Limb (tissue), 2 donors: ENCODE results near the gene BCR.
A peak's percentile ranks its signal among the peaks of the same experiment; 100 is the strongest.

ENCODE experiments used
- DNase-seq, 2 donors: peaks; one replicate each; pipeline ENCODE4 v3.0.0-alpha.2; 2016; ENCODE audit errors: extremely low spot score in 2 of 2

BCR gene

DNA sequence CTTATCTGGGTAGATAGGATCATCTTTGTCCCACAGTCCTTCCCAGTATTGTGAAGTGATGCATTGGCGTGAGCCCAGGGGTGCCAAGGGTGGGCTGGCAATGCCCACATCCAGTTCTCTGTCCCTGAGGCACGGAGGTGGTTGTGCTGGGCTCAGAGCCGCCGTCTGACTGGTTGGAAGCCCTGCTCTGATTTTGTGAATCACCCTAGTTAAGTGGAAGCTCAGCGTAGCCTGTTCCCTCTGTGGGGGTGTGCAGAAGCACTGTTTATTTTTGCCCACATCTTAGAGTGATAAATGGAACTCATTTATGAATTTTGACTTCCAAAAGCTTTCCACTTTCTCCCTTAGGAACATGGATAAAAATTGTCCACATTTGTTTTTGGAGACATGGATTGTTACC lies 13.6 kb downstream of the BCR start:
- DNase-seq = no peak

DNA sequence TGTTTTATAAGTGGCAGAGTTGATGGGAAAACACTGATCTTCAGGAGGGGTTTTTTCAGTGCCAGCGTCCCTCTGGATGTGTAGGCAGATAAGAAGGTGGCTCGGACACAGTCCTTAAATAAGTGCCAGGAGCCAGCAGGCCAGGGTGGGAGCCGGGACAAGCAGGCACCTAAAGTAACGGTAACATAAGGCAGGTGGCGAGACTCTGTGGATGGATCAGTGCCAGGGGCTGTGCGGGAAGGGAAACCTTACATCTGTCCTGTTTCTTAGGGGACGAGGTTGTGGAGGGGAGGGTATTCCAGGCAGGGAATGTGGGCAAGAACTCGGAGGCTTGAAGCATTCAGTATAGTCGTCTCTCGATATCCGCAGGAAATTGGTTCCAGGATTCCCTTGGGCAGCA lies 15.9 kb downstream of the BCR start:
- DNase-seq = no peak

DNA sequence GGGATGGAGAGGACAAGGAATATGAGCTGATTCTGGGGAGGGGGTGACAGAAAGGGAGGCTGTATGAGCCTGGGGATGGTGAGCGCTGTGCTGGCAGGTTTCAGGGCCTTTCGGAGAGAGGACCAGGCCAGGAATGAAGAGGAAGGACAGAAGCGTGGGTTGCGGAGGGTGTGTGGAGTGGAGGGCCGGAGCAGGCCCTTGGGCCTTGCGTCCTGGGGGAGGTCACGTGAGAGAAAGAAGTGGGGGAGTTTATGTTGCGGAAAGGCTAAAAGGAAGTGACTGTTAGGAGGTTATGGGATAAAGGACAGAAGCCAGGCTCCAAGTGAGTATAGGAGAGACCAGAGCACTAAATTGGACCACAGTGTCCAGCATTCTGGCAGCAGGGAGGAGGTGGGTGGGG lies 17.5 kb downstream of the BCR start:
- DNase-seq = no peak

- no peak for DNase-seq
Measured at GRCh38 chr22:23199159-23199558, 18.9 kb downstream of the BCR start.

- DNase-seq = no peak
Measured at GRCh38 chr22:23200898-23201297, 20.6 kb downstream of the BCR start.

- no peak for DNase-seq
Measured at GRCh38 chr22:23202812-23203451, 22.6 kb downstream of the BCR start.

DNA sequence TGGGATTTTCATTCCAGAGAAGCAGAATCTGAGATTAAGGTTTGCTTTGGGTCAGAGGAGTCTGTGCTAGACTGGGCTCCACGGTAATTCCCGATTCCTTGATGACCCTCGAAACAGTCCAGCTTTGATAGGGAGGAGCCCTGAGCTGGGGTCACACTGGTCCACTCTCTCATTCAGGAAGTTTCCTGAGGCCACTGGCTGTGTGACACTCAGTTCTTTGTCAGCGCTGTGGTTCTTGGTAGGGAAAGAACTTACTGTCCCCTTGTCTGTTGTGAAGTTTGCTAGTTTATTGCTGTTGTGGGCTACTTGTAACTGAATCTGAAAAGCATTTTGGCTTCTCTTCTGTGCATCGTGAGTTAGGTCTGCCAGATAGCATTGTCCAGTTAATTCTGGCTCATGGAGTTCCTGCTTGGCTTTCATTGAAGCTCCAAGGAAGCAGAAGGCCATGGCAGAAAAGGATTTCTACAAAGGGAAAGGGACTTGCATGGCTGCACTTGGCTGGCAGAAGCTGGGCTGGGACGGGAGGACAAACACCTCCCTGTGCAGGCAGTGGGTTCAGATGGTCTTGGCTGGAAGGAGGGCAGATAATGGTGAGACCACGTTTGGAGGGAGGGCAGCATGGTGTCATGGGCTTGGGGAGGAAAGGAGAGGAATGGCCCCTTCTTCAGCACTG lies 23.3 kb downstream of the BCR start:
- no peak for DNase-seq

GRCh38 chr22:23204125-23204488 lies 23.8 kb downstream of the BCR start:
- no peak for DNase-seq

- peak in 1 of 2 donors; percentile 55 for DNase-seq
Measured at GRCh38 chr22:23204541-23205157, 24.3 kb downstream of the BCR start.

DNA sequence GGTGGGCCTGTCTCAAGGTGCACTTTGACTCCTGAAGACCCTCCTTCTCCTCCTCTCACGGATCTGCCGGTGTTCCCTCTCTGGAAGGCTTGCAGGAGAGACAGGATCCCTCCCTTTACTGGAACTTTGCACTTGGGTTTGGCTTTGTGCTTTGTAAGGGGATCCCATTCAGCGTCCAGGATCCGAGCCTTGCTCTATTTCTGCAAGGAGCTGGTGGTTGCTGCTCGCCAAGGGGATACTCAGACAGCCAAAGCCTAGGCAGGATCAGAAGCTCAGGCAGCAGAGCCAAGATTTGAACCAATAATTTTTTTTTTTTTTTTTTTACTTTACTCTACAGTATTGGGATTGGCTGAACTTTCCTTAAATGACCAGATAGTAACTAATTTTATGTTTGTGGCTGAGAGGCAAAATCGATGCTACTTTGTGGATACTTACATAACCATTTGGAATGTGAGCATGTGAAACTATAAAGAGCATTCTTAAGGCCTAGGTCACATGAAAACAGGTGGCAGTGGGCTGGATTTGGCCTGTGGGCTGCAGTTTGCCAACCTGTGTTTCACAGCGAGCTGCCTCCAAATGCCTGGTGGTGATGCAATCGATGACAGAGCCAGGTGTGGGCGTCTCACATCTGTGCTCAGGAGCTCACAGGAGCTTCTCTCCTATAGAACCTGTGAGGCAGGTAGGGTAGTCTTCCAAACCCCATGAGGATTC lies 25.2 kb downstream of the BCR start:
- no peak for DNase-seq

DNA sequence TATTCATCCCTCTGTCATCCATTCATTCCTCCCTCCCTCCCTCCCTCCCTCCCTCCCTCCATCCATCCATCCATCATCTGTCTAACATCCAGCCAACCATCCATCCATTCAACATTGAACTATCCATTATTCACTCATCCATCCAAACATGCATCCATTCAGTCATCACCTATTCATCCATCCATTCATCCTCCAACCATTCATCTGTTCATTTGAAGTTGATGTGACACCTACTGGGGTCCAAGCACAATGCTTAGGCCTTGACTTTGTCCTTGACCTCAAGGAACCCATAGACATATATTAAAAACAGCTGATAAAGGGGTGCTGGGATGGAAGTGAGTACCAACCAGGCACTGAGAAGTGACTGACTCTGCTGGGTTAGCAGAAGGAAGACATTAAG lies 26.6 kb downstream of the BCR start:
- no peak for DNase-seq

GRCh38 chr22:23207729-23208393 lies 27.6 kb downstream of the BCR start:
- no peak for DNase-seq

- no peak for DNase-seq
Measured at GRCh38 chr22:23210428-23211170, 30.3 kb downstream of the BCR start.

GRCh38 chr22:23211622-23212021 lies 31.3 kb downstream of the BCR start:
- no peak for DNase-seq

DNA sequence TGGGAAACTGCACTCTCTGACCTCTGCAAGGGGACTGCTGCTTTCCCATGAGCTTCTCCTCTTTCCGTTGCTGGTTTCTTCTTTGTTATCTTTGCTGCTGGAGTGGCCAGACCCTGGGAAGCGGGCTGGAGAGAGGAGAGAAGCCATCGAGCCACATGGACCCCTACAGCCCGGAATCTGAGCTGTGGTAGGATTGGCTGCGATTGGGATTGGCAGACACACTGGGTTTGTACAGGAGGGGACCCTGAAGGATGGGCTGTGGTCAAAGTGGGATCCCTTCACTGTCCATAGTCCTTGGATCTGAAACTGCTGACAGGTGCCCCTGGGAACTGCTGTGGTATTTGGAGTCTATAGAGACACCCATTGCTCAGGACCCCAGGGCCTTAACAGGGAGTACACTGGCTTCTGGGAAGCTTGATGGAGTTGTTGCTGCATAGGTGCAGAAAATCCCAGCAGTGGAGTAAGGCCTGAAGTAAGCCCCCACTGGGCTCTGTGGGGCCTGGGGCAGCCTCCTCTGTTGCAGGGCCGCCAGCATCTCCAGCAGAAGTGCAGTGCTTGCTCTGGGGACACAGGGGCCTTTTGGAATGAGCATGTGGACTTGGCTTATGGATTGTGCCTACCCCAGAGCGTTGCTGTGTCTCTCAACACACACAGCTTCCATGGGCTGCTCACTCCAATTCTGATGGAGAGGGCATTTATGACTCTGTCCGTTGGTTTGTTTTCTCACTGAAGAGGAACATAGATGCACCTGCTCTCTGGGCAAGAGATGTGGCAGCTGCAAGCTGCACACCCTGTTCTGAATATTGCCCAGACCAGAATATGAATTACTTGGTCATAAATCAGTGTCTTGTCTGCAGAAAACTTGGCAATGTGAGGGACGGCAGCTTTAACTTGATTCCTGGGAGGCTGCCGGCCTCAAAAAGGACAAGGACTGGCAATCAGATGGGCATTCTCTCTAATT lies 32.0 kb downstream of the BCR start:
- DNase-seq = no peak

GRCh38 chr22:23213022-23213555 lies 32.8 kb downstream of the BCR start:
- no peak for DNase-seq

GRCh38 chr22:23213581-23214334 lies 33.4 kb downstream of the BCR start:
- no peak for DNase-seq

DNA sequence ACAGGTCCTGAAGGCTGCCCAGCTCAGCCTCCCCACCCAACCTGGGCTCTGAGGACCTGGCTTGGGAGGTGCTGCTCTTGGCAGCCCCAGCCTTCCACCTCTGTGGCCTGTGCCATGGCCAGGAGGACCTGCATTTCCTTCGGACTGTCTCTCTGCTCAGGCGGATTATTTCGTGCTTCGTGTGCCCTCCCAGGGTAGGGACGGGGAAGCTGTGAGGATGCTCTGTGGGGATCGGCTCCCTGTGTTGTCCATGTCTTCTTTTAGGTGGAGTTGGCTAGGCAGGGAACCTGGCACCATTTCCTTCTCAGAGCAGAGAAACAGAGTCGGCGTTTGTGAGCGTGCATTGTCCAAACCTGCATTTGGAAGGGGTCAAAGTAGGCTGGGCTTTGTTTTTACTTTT lies 34.1 kb downstream of the BCR start:
- no peak for DNase-seq
